Stimulated activated CD4-positive, alpha-beta T cell treated with anti-CD3 and anti-CD28 coated beads, Interleukin-15, amount 100 ng/mL, for 48 hours (primary cell): ENCODE data around the gene NHSL2.

Experiments
- DNase-seq, 2 donors: peaks; one replicate each; pipeline ENCODE4 v3.0.0-alpha.2; 2020; ENCODE audit warnings: low read depth in 2 of 2

The NHSL2 gene

GRCh38 chrX:72128881-72129280 is 218.2 kb downstream of the NHSL2 start:
- no peak for DNase-seq

- DNase-seq: no peak
These were observed 219.0 kb downstream of the NHSL2 start for GRCh38 chrX:72129661-72130060.

DNA sequence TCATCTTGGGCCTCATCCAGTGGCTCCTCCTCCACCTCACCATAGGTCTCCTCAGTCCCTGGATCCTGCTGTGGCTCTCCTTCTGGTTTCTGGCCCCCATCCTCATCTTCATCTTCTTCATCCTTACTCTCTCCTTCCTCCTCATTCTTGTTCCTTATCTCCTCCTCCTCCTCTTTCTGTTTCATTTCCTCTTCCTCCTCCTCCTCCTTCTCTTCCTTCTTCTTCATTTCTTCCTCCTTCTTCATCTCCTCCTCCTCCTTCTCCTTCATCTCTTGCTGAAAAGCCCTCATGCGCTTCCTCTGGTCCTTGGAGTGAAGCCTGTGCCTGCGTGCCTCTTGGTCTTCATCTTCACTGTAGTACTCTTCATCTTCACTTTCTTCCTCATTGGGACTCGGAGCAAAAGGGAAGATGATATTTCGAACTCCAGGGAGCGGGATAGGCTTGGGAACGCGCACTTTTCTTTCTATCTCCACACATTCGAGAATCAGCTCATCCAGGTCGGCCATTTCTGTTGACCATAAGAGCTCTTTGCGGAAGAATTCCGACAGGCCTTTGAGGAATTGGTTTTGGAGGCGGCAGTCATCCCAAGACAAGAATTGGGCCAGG is 219.6 kb downstream of the NHSL2 start:
- no peak for DNase-seq

DNA sequence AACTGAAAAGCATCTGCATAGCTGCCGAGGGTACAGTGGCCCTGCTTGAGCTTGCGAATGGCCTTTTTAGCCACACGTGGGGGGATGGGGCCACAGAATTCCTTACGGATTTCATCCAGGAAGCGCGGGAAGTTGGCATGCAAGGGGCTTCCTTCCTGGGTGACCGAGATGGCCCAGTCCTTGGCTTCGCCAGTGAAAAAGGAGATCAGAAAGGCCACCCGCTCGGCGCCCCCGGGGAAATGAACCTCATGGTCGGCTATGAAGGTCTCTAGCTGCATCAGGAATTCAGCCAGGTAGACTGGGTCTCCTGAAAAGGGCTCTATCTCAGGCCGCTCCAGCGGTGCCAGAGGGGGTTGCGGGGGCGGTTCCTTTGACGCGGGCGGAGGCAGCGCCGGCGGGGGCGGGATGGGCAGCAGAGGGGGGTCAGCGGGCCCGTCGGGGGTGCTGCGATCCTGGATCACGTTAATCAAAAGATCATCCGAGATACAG is 220.2 kb downstream of the NHSL2 start:
- no peak for DNase-seq

- DNase-seq: peak in 1 of 2 donors; percentile 28
These were observed 221.0 kb downstream of the NHSL2 start, which contains the start of gene RTL5 for GRCh38 chrX:72131317-72132294. TSS of gene RTL5 (minus strand) at chrX:72131915.

- no peak for DNase-seq
These were observed 221.8 kb downstream of the NHSL2 start for GRCh38 chrX:72132456-72132855.

DNA sequence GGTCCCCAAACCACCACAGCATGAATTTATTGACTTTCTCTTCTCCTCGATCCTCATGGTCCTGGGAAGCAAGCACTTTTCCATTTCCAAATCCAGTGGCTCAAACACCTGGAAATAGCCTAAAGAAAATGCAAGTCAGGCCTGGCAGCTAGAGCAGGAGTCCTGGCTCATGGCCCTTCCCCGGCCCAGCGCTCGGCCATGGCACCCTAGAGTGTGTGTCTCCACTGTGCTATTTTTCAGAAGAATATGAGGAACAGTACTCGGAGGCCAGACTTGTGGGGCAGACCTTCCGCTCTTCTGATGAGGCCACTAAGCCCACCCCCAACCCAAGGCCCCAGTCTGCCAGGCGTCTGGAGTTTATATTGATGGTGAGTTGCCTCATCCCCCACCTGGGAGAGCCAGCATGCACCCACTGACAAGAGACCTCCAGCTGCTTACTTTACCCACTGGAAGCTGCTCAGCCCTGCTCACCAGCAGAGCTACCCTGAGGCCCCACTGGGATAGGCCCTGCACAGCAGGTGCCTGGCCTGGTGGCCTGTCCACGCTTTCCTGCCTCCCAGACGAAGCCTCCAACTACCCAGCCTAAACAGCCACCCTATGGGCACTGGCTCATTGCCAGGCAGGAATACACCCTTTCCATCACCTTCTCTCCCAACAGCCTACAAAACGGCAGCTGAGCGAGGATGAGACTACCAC is 223.4 kb downstream of the NHSL2 start:
- no peak for DNase-seq

DNA sequence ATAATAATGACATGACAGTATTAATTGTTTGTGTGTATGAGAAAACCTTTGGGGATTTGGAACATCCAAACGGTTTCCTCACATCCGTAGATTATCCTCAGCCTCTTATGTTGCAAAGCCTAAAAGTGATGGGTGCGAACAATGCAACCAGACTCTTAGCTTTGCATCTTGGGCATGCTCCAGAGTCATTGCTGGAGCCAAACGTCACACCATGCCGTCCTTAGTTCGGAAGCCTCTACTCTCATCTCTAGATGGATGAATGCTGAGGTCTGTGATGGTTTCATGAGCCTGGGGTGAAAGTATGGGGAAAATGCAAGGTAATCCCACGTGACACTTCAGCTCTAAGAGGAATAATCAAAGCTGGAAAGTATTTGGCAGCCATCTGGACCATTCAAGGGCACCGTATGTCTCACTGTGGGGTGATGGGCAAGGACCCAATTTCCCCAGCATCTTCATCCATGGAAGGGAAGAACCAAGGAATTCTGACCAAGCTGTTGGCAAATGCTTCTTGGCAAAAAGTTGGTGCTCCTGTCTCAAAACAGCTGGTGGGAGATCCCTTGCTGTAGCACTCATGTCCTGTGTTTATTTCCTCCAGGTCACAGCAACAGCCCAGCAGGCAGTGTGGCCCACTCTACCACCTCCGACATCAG is 227.3 kb downstream of the NHSL2 start:
- DNase-seq: no peak

GRCh38 chrX:72139538-72139937 is 228.9 kb downstream of the NHSL2 start:
- DNase-seq: no peak

GRCh38 chrX:72141372-72142004 is 230.8 kb downstream of the NHSL2 start:
- DNase-seq: no peak

DNA sequence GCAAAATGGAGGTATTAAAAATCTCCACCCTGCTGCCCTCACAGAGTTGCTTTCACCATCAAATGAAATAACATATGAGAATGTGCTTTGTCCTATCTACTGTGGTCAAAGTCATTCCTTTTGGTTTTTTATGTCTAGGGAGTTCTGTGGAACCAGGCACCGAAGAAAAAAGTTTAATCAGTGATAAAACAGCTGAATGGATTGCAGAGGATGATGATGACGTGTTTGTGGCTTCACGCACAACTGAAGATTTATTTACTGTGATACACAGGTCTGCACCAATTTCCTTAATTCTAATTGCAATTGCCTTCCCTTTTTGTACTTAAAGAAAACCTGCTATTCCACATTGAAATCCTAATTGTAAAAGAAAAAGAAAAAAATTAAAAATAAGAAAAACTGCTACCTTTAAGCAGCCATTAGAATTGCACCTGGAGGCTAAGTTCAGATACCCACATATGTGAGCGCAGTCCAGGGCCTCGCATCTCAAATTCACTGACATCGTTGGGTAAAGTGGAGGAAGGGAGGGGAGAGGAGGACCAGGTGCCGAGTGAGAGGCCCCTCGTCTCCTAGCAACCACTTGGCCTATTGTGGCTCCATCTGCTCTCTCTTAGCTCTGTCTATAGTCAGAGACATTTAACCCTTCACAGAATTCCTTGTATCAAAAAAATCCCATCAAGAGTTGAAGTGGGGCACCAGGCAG is 231.6 kb downstream of the NHSL2 start:
- no peak for DNase-seq

DNA sequence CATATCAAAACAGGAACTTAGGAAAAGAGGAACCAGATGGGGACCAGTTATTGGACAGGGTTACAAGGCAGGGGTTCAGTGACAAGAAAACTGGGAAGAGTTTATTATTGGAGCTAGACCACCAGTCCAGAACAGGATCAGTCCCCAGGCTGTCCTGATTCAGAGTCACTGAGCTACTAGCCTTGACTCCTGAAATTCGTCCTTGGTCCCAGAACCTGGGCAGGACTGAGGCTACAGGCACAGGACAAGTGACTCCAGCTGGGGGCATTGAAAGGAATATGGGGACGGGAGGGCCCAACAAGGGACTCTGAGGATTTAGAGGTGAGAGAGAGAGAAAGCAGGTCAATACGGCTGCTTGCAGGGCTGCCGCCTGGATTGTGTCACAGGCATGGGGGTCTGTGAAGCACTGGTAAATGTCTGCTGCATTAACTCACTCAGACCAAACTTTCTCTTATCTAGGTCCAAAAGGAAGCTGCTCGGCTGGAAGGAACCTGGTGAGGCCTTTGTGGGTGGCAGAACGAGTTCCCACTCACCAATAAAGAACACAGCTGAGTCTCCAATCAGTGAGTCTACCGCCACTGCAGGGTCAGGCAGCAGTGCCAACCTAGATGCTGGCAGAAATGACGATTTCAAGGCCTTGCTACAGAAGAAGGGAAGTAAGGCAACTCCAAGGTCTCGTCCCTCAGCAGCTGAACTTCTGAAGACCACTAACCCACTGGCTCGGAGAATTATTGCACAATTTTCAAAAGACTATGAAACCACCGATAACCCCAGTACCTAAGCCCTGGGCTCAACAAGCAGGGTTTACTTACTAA is 232.4 kb downstream of the NHSL2 start:
- no peak for DNase-seq

DNA sequence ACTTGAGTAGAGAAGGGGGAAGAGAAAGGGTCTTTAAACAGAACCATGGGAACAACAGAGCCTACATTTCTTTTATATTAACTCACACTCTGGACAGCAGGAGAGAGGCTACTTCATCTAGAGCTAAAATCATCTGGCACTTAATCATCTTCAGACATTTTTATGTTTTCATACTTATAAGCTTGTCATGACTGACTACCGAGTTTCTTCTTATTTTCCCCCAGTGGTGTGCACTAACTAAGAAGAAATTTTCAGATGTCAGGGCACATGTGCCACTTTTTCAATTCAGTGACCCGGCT is 232.9 kb downstream of the NHSL2 start:
- no peak for DNase-seq

GRCh38 chrX:72145181-72145580 is 234.5 kb downstream of the NHSL2 start:
- no peak for DNase-seq

- DNase-seq: no peak
These were observed 235.9 kb downstream of the NHSL2 start for GRCh38 chrX:72146527-72146926.

DNA sequence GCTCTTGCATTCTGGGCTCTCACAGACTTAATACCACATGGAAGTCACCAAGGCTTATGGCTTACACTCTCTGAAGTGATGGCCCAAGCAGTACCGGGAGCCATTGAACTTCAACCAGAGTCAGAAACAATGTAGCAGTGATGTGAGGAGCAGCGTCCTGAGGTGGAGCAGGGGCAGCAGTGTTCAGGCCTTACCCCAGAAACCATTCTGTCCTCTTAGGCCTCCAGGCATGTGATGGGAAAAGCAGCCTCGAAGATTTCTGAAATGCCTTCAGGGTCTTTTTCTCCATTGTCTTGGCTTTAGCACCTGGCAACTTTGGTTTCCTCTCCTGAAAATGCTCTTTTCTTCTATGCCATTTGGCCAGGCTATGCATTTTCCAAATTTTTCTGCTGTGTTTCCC is 248.1 kb downstream of the NHSL2 start:
- no peak for DNase-seq

DNA sequence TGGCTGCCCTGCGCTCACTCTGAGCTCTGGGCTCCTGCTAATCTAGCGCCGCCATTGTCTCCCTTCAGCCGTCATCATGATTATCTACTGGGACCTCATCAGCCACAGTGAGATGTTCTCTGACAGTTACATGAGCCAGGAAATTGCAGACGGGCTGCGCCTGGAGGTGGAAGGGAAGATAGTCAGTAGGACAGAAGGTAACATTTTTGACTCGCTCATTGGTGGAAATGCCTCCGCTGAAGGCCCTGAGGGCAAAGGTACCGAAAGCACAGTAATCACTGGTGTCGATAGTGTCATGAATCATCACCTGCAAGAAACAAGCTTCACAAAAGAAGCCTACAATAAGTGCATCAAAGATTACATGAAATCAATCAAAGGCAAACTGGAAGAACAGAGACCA is 249.1 kb downstream of the NHSL2 start:
- no peak for DNase-seq

GRCh38 chrX:72165551-72165950 is 254.9 kb downstream of the NHSL2 start:
- DNase-seq: no peak

GRCh38 chrX:72169008-72169728 is 258.5 kb downstream of the NHSL2 start:
- no peak for DNase-seq
